ENCODE results near the gene KANK4.

- TF ChIP-seq CTCF (conservative IDR thresholded peaks at IDR 0.05; ENCODE audit: low read length): no peak
- no peak for TF ChIP-seq EZH2phosphoT487 (IDR thresholded peaks at IDR 0.05; ENCODE audit: borderline replicate concordance)
Observed at GRCh38 chr1:62295921-62296491, 23.2 kb downstream of the KANK4 start.

Measured in Loucy (cell line).